Inflammatory macrophage treated with lipopolysaccharide for 4 hours (primary cell): Measurements from ENCODE around the gene LRMDA.

ENCODE experiments used
- DNase-seq: peaks from one replicate; pipeline ENCODE4 v3.0.0-alpha.2; 2020

Gene LRMDA

GRCh38 chr10:76397181-76398042, 966.0 kb downstream of the LRMDA start:
- no peak for DNase-seq

- no peak for DNase-seq
Measured at GRCh38 chr10:76398043-76398710, 966.8 kb downstream of the LRMDA start.

GRCh38 chr10:76399226-76399625, 967.8 kb downstream of the LRMDA start:
- DNase-seq = no peak

GRCh38 chr10:76401006-76401405, 969.6 kb downstream of the LRMDA start:
- no peak for DNase-seq

- DNase-seq = peak; percentile 97
Measured at GRCh38 chr10:76403912-76404311, 972.5 kb downstream of the LRMDA start.

- DNase-seq = peak; percentile 48
Measured at GRCh38 chr10:76404531-76404930, 973.1 kb downstream of the LRMDA start.

GRCh38 chr10:76405922-76406321, 974.5 kb downstream of the LRMDA start:
- peak; percentile 51 for DNase-seq

GRCh38 chr10:76408646-76409045, 977.2 kb downstream of the LRMDA start:
- DNase-seq = peak; percentile 11

GRCh38 chr10:76411729-76412435, 980.5 kb downstream of the LRMDA start:
- no peak for DNase-seq

- DNase-seq = no peak
Measured at GRCh38 chr10:76415554-76415953, 984.1 kb downstream of the LRMDA start.

GRCh38 chr10:76416642-76417041, 985.2 kb downstream of the LRMDA start:
- DNase-seq = no peak

- no peak for DNase-seq
Measured at GRCh38 chr10:76420725-76421124, 989.3 kb downstream of the LRMDA start.

GRCh38 chr10:76422769-76423168, 991.3 kb downstream of the LRMDA start:
- no peak for DNase-seq

GRCh38 chr10:76428551-76429367, 997.3 kb downstream of the LRMDA start:
- peak; percentile 16 for DNase-seq

GRCh38 chr10:76429368-76430060, 998.1 kb downstream of the LRMDA start:
- DNase-seq = no peak

GRCh38 chr10:76430061-76430645, 998.7 kb downstream of the LRMDA start:
- no peak for DNase-seq

- DNase-seq = no peak
Measured at GRCh38 chr10:76432016-76433012, 1000.9 kb downstream of the LRMDA start.

GRCh38 chr10:76433161-76434005, 1002.0 kb downstream of the LRMDA start:
- DNase-seq = no peak

- no peak for DNase-seq
Measured at GRCh38 chr10:76435157-76435556, 1003.7 kb downstream of the LRMDA start.
